Stimulated activated CD4-positive, alpha-beta T cell treated with anti-CD3 and anti-CD28 coated beads, Interleukin-1b, Interleukin-23, amount 100 ng/mL, for 1 hour (primary cell): Measurements from ENCODE around the gene ST3GAL4.
"Not testable (repeated sequence)": the region's sequence is repeated elsewhere in the genome, so short reads cannot be mapped to it uniquely, and the experiment has no call there.

ENCODE experiments used
- DNase-seq, 2 donors: peaks; one replicate each; pipeline ENCODE4 v3.0.0-alpha.2; 2020; ENCODE audit warnings: low read depth in 2 of 2

ST3GAL4 gene

DNA sequence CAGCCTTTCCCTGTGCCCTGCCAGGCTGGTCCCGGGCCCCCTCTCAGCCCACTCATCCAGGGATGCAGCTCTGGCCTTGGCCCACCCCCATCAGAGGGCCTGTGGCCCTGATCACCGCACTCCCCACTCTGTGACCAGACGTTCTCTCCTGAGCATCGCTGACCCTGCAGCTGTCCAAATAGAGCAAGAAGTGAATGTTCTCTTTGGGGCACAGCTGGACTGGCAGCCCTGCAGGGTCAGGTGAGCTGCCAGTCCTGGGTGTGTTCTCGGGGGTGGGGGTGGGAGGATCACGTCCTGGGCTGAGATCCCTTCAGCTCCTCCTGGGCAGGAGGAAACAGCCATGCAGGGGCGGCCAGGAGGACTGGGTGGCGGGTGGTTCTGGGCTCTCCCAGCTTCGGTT, 9.2 kb downstream of the ST3GAL4 start:
- not testable (repeated sequence) for DNase-seq

- not testable (repeated sequence) for DNase-seq
Measured at GRCh38 chr11:126365508-126365907, 10.0 kb downstream of the ST3GAL4 start.

DNA sequence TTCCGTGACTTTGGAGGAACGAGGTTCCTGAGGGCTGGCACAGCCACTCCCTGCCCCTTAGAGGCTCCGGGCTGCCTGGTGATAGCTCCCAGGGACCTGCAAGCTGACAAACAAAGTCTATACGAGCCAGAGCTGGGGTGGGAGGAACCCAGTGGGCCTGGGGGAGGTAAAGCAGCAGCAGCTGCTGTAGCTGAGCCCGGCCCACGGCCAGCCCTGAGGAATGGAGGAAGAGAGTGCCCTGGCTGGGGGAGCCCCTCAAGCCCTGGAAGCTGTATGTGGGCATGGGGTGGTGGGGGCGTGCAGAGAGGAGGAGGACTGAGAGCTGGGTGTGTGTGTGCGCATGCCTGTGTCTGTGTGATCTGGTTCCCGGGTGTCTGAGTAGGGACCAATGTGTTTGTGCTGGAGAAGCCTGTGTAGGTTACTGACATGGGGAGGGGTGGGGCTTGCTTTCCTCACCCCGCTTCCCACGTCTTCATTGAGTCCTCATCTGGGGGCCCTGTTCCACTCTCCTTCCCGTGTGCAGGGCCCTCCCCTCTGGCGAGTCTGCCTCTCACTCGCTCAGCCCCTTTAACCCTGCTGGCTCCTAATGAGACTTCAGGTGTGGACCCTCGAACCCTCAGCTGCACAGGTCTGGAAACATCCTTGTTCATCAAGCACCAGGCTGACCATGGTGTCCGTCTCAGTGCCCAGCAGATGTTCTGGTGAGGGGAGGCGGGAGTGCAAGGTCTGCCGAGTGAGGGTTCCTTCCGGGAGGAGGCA, 10.8 kb downstream of the ST3GAL4 start:
- DNase-seq, result no peak

DNA sequence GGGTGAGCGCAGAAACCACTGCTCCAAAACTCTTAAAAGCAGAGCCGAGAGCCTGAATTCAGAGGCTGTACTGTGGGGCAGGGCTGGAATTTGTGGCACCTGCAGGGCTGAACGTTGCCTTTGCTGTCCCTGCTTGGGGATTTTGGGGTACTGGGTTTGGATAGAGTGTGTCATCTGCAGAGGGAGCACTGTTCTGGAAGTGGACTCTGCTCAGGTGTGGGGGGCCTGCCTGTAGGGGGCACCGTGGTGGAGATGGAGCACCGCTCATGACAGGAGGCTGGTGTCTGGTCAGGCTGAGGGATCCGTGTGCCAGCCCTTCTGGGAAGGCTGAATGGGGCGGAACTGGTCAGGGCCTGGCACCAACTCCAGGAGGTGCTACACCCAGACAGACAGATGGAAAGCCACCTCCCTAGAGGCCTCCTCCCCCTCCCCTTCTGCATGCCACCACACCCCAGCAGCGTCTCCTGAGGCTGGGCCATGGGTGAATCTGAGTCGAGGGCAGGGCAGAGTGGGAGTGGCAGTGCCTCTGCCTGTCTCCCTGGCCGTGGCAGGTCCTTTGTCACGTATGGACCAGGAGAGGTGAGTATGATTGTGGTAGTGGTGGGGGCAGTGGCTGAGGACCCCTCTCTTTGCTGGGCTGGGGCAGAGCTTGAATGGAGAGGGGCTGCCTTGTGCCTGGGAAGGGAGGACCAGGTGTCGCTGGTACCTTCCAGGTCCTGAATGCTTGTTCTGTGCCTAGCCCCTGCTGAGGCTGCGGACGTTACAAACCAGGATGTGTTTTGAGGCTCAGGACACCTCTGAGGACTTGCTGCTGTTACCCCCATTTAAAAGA, 11.6 kb downstream of the ST3GAL4 start:
- not testable (repeated sequence) for DNase-seq

DNA sequence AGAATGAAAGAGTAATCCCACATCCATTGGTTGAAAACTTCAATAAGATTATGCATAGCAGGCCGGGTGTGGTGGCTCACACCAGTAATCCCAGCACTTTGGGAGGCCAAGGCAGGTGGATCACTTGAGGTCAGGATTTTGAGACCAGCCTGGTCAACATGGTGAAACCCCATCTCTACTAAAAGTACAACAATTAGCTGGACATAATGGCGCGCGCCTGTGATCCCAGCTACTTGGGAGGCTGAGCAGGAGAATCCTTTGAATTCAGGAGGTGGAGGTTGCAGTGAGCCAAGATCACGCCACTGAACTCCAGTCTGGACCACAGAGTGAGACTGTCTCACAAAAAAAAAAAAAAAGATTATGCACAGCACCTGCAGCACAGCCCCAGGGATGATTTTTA, 12.3 kb downstream of the ST3GAL4 start:
- DNase-seq, result not testable (repeated sequence)

DNA sequence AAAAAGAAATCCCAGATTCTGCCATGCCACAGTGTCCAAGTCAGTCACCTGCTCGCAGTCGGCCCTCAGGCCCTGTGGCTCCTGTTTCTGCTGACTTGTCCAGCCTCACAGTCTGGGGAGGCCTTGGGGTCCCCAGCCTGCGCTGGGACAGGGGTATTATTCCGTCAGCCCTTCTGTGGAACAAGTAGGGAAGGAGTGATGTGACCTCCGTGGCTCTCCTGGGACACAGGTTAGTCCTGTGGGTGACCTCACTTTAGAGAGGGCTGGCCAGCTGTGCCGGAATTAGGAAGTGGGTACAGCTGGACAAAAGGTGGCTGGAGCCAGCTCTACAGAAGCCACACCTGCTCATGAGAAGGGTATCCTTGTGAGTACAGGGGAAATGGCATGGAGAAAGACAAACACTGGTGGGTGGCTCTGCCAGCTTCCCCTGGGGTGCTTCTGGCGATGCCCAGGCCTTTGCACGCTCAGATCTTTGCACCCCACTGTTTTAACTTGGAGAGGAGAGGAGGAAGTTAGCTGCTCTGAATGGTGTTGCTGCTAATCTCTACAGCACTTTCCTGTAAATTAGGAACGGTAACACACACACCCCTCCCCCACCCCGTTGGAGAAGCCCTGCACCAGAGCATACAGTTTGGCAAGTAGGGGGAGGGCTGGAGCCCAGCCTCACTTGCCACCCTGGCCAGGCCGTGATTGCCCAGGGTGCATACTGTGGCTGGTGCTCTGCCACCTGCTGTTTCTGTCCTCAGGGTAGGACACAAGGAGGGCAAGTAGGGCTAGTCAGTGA, 13.0 kb downstream of the ST3GAL4 start:
- not testable (repeated sequence) for DNase-seq

DNA sequence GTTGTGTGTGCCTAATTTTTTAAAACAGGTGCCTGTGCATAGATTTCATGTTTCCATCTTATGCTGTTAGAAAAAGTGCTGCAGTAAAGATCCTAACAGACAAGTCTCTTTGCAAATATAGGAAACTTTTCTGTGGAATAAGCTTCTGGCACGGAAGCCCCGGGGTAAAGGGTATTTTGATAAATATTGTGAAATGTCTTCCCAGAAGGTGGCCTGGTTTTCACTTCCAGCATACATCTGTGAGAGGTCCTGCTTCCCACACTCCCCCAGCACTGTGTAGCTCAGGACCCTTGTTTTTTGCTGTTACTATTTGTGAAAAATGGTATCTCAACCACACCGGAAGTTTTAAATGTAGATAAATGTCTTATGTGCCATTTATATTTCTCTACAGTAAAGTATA, 14.5 kb downstream of the ST3GAL4 start:
- DNase-seq, result no peak

DNA sequence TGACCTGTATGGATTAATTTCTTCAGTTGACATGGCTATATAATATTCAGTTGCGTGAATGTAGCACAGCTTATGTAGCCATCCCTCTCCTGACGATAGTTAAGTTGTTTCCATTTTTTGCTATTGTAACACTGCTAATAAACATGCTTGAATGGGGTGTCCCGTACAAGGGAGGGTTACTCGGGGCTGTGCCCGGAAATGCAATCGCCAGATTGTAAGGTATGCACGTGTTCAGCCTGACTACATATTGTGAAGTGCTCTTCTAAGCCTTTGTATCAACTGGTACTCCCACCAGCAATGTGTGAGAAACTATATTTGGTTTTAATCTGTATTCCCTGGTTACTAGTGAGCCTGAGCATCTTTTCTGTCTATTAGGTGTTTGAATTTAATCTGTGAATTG, 16.1 kb downstream of the ST3GAL4 start:
- DNase-seq, result no peak

DNA sequence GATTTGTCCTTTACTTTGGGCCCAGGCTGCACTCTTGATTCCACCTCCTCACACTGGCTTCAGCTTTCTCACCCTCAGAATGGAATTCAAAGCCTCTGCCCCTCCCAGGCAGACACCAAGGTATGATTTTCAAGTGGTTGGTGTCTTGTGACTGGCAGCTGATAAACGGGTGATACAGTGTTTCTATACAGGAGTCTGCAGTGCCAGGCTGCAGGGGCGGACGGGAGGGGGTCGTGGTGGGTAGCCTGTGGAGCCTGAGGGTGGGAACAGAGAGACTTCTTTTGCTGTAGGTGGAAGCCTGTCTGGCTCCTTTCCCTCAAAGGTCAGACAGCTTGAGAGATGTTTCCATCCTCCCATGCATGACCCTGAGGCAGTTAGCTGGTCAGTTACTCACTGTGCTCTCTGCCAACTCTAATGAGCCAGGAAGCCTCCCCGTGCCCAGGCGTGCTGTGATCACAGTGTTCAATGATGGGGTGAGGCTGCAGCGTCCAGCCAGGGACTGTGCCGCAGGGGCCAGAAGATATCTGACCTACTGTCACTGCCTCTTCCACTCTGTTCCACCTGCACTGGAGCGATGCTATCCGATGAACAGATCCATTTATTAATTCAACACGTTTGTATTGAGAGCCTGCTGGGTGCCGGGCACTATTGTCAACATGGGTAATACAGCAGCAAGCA, 18.0 kb downstream of the ST3GAL4 start:
- DNase-seq, result not testable (repeated sequence)

- DNase-seq, result not testable (repeated sequence)
Measured at GRCh38 chr11:126374562-126375300, 19.2 kb downstream of the ST3GAL4 start.

DNA sequence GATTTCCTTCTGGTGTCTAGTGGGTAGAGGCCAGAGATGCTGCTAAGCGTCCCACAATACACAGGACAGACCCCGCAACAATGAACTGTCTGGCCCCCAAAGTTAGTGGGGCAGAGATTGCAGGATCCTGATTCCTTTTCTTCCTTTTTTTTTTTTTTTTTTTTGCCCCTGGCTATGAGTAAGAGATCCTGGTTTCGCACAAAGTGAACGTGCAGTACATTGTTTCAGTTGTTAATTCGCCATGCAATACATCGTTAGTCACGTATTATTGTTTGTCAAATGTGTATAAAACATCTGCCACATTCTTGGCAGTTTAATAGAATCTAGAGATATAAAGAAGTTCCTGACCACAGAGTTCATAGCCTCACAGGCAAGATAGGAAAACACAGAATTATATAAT, 20.2 kb downstream of the ST3GAL4 start:
- DNase-seq, result no peak

GRCh38 chr11:126378763-126379162, 23.3 kb downstream of the ST3GAL4 start:
- no peak for DNase-seq

DNA sequence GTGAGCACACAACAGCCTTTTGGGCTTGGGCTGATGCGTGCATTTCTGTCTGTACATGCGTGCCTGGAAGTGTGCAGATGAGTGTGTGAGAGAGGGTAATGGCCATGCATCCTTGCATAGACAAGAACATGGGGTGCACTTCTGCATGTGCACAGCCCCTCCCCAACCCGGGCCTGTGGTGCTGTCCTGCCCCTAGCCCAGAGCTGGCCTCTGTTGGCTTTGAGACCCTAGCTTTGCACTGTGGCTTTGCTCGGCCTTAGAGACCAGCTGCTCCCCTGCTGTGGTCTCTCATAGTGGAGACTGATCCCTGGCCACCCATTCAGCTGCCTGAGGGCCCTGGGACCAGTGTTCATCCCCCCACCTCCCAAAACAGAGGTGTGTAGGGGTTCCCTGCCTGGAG, 25.4 kb downstream of the ST3GAL4 start:
- DNase-seq, result no peak

GRCh38 chr11:126381960-126382359, 26.5 kb downstream of the ST3GAL4 start:
- DNase-seq, result not testable (repeated sequence)

- DNase-seq, result not testable (repeated sequence)
Measured at GRCh38 chr11:126382641-126383040, 27.2 kb downstream of the ST3GAL4 start.

DNA sequence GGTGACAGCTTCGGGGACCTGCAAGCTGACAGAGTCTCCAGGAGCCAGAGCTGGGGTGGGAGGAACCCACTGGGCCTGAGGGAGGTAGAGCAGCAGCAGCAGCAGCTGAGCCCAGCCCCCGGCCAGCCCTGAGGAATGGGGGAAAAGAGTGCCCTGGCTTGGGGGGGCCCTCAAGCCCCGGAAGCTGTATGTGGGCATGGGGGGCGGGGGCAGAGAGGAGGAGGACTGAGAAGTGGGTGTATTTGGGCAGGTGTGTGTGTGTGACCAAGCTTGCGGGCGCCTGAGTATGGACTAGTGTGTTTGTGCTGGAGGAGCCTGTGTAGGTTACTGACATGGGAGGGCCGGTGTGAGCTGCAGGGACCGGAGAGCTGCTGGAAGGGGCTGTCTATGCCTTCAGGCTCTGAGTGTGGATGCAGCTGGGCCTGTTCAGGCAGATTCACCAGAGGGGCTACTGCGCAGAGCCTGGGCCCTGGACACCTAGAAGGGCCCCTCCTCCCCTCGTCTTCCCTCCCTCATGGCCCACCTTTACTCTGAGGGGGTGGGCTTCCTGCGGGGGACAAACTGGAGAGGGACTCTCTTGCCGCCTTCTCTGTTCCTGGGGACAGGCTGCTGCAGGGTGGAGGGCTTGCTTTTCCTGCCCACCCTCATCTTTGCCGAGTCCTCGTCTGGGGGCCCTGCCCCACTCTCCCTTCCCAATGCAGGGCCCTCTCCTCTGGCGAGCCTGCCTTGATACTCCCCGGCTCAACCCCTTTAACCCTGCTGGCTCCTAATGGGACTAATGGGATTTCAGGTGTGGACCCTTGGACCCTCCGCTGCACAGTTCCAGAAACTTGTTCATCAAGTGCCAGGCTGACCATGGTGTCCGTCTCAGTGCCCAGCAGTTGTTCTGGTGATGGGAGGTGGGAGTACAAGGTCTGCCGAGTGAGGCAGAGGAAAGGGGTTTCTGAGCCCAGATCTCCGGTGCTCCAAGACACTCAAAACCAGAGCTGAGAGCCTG, 28.2 kb downstream of the ST3GAL4 start:
- DNase-seq, result no peak

GRCh38 chr11:126384449-126385070, 29.1 kb downstream of the ST3GAL4 start:
- no peak for DNase-seq

DNA sequence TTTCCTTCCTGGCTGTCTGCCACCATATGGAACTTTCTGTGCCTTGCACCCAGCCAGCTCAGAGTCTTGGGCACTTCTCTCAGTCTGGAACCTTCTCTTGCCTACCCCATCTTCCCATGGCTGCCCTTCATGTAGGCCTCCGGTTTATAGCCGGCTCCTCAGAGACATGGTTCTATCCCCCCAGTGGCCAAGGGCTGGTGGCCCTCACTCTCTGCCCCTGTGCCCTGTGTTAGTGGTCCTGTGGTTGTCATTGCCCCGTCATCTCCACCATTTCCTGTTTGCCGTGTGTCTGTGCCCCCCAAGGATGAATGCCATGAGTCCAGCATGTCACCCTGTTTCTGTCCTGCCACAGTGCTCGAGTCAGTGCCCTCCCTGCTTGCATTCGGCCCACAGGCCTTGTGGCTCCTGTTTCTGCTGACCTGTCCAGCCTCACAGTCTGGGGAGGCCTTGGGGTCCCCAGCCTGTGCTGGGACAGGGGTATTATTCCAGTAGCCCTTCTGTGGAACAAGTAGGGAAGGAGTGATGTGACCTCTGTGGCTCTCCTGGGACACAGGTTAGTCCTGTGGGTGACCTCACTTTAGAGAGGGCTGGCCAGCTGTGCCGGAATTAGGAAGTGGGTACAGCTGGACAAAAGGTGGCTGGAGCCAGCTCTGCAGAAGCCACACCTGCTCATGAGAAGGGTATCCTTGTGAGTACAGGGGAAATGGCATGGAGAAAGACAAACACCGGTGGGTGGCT, 30.7 kb downstream of the ST3GAL4 start:
- DNase-seq, result no peak

- not testable (repeated sequence) for DNase-seq
Measured at GRCh38 chr11:126386729-126387071, 31.2 kb downstream of the ST3GAL4 start.
